ENCODE measurements around the gene FN1.

DNA sequence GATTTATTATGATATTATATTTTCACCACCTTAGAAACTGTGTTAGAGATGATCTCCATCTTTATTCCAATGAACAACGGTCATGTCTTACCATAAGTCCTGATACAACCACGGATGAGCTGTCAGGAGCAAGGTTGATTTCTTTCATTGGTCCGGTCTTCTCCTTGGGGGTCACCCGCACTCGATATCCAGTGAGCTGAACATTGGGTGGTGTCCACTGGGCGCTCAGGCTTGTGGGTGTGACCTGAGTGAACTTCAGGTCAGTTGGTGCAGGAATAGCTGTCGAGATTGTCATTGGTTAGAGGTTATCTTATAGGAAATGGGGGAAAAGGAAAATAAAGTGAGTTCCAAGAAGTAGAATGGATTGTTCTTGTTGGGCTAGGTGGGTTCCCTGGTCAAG is 56.8 kb downstream of the FN1 start:
- TF ChIP-seq, protein P1, sequence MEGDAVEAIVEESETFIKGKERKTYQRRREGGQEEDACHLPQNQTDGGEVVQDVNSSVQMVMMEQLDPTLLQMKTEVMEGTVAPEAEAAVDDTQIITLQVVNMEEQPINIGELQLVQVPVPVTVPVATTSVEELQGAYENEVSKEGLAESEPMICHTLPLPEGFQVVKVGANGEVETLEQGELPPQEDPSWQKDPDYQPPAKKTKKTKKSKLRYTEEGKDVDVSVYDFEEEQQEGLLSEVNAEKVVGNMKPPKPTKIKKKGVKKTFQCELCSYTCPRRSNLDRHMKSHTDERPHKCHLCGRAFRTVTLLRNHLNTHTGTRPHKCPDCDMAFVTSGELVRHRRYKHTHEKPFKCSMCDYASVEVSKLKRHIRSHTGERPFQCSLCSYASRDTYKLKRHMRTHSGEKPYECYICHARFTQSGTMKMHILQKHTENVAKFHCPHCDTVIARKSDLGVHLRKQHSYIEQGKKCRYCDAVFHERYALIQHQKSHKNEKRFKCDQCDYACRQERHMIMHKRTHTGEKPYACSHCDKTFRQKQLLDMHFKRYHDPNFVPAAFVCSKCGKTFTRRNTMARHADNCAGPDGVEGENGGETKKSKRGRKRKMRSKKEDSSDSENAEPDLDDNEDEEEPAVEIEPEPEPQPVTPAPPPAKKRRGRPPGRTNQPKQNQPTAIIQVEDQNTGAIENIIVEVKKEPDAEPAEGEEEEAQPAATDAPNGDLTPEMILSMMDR (IDR thresholded peaks at IDR 0.05): no peak
- TF ChIP-seq POLR2A (IDR thresholded peaks at IDR 0.05) (no peak), EP300 (IDR thresholded peaks at IDR 0.05) (no peak)
